Colonic mucosa (tissue), 4 donors: ENCODE measurements around the gene DAB1. TPM values are rescaled to one million over a fixed set of nuclear protein-coding genes. Genes with fewer than 3 reads are reported as not detected.

ENCODE experiments used
- DNase-seq: peaks from one replicate; pipeline ENCODE4 v3.0.0-alpha.2; 2020
- H3K27ac ChIP-seq: fragments of 200-600 bp; one replicate; pipeline ENCODE4 v1.8.0; 2021
- H3K27me3 ChIP-seq: fragments of 200-600 bp; one replicate; pipeline ENCODE4 v1.8.0; 2021
- H3K36me3 ChIP-seq: fragments of 200-600 bp; one replicate; pipeline ENCODE4 v1.8.0; 2021
- H3K4me1 ChIP-seq: fragments of 200-600 bp; one replicate; pipeline ENCODE4 v1.8.0; 2021; ENCODE audit warnings: mild to moderate bottlenecking
- H3K4me3 ChIP-seq: fragments of 200-600 bp; one replicate; pipeline ENCODE4 v1.8.0; 2021
- H3K9ac ChIP-seq, 2 donors: one replicate each; pipeline ENCODE4 v1.7.0; 2013; ENCODE audit warnings: control low read depth in 2 of 2, low read depth in 2 of 2, low read length in 2 of 2
- H3K9me3 ChIP-seq: fragments of 200-600 bp; one replicate; pipeline ENCODE4 v1.8.0; 2021
- CTCF ChIP-seq: fragments of 200-600 bp; IDR thresholded peaks from one replicate; pipeline ENCODE4 v1.8.0; 2022; ENCODE audit warnings: antibody characterized with exemption, mild to moderate bottlenecking
- intact Hi-C: fragments of 100-400 bp; cut with DNase I; formaldehyde crosslinking; loops from one replicate; pipeline ENCODE4 v1.14.1; 2022
- total RNA-seq, 2 donors: library from RNA; stranded (reverse); fragmentation: NEBNext Ultra II Directional in 1 of 2; extraction: Animal tissue kit (Norgen Biotek cat#: 25700) in 1 of 2; gene quantifications; one replicate each; pipeline ENCODE4 v1.2.1, GENCODE V29; 2021
- donor health status: healthy.
- donor health status: DM: no; HTN: no; CAD: no.
- donor health status: DM: no; HTN: no; CAD: no.

DAB1 gene
- total RNA-seq, 2 donors from 2014 or later, result 0.42 TPM; not detected in 1

- intact Hi-C loops, result no loop called here
Measured at GRCh38 chr1:57190898-57191297, 233.0 kb downstream of the DAB1 start.

GRCh38 chr1:57188168-57188567 lies 235.7 kb downstream of the DAB1 start:
- no peaks in the 10 kb centered on the region for H3K4me1 ChIP-seq
- no peak for TF ChIP-seq CTCF
- H3K27ac ChIP-seq, result no peak overlapping the region
- DNase-seq, result no peak
- no peaks in the 10 kb centered on the region for H3K9me3 ChIP-seq
- intact Hi-C loops, result no loop called here
- no peak overlapping the region for H3K4me3 ChIP-seq
- no peak overlapping the region for H3K9ac ChIP-seq
- no peaks in the 10 kb centered on the region for H3K27me3 ChIP-seq
- H3K36me3 ChIP-seq, result no peaks in the 10 kb centered on the region

More at GRCh38 chr1:57190898-57191297, 233.0 kb downstream of the DAB1 start:
- Histone ChIP-seq H3K27ac (no peak overlapping the region), H3K9me3 (no peaks in the 10 kb centered on the region), H3K4me3 (no peak overlapping the region), H3K27me3 (no peaks in the 10 kb centered on the region), H3K9ac (no peak overlapping the region), H3K36me3 (no peaks in the 10 kb centered on the region), H3K4me1 (no peaks in the 10 kb centered on the region)
- no peak for DNase-seq
- no peak for TF ChIP-seq CTCF

GRCh38 chr1:57186455-57186854 lies 237.4 kb downstream of the DAB1 start:
- Histone ChIP-seq H3K27ac (no peak overlapping the region), H3K36me3 (no peaks in the 10 kb centered on the region), H3K27me3 (no peaks in the 10 kb centered on the region), H3K9ac (no peak overlapping the region), H3K4me3 (no peak overlapping the region), H3K4me1 (no peaks in the 10 kb centered on the region), H3K9me3 (no peaks in the 10 kb centered on the region)
- no peak for DNase-seq
- intact Hi-C loops, result no loop called here
- no peak for TF ChIP-seq CTCF

- intact Hi-C loops, result no loop called here
Measured at GRCh38 chr1:57179001-57179400, 244.9 kb downstream of the DAB1 start.

GRCh38 chr1:57175506-57175905 lies 248.4 kb downstream of the DAB1 start:
- H3K9ac ChIP-seq, result no peak overlapping the region
- no peak overlapping the region for H3K27ac ChIP-seq
- H3K4me3 ChIP-seq, result no peak overlapping the region
- H3K36me3 ChIP-seq, result no peaks in the 10 kb centered on the region
- H3K9me3 ChIP-seq, result no peaks in the 10 kb centered on the region
- no peak for TF ChIP-seq CTCF
- no peak for DNase-seq
- no peaks in the 10 kb centered on the region for H3K27me3 ChIP-seq
- H3K4me1 ChIP-seq, result no peaks in the 10 kb centered on the region
- intact Hi-C loops, result no loop called here

More at GRCh38 chr1:57179001-57179400, 244.9 kb downstream of the DAB1 start:
- Histone ChIP-seq H3K9ac (no peak overlapping the region), H3K9me3 (no peaks in the 10 kb centered on the region), H3K27me3 (no peaks in the 10 kb centered on the region), H3K36me3 (no peaks in the 10 kb centered on the region), H3K4me1 (no peaks in the 10 kb centered on the region), H3K4me3 (no peak overlapping the region), H3K27ac (no peak overlapping the region)
- no peak for DNase-seq
- no peak for TF ChIP-seq CTCF

- Histone ChIP-seq H3K4me3 (no peak overlapping the region), H3K36me3 (no peaks in the 10 kb centered on the region), H3K9ac (no peak overlapping the region), H3K27me3 (no peaks in the 10 kb centered on the region), H3K9me3 (no peaks in the 10 kb centered on the region), H3K27ac (no peak overlapping the region), H3K4me1 (no peaks in the 10 kb centered on the region)
- intact Hi-C loops, result no loop called here
- TF ChIP-seq CTCF, result no peak
- no peak for DNase-seq
Measured at GRCh38 chr1:57172040-57172439, 251.8 kb downstream of the DAB1 start.
